BE2C (cell line): ENCODE measurements around the gene PPM1H.

ENCODE experiments used
- DNase-seq: peaks from one replicate; pipeline ENCODE4 v3.0.0-alpha.2; 2020
- H3K27me3 ChIP-seq: fragments of 250-450 bp; sonication (Bioruptor Pico); 2 replicates; pipeline ENCODE4 v1.5.1; 2020; ENCODE audit warnings: mild to moderate bottlenecking
- H3K36me3 ChIP-seq: fragments of 250-450 bp; sonication (Bioruptor Pico); 2 replicates; pipeline ENCODE4 v1.5.1; 2020; ENCODE audit warnings: mild to moderate bottlenecking
- H3K4me1 ChIP-seq: fragments of 250-450 bp; sonication (Bioruptor Pico); 2 replicates; pipeline ENCODE4 v1.5.1; 2020
- H3K4me3 ChIP-seq: 2 replicates; pipeline ENCODE4 v1.5.1; 2011; ENCODE audit warnings: low read depth, low read length
- H3K9me3 ChIP-seq: fragments of 250-450 bp; sonication (Bioruptor Pico); 2 replicates; pipeline ENCODE4 v1.5.1; 2020
- CTCF ChIP-seq: IDR thresholded peaks from 2 replicates; pipeline ENCODE4 v1.5.1; 2012; ENCODE audit warnings: mild to moderate bottlenecking, low read depth, low read length

Gene PPM1H

GRCh38 chr12:62843716-62844115 is 91.2 kb downstream of the PPM1H start:
- H3K4me3 ChIP-seq = no peak overlapping the region
- no peak for TF ChIP-seq CTCF
- H3K4me1 ChIP-seq = no peaks in the 10 kb centered on the region
- H3K36me3 ChIP-seq = no peaks in the 10 kb centered on the region
- DNase-seq = no peak
- no peaks in the 10 kb centered on the region for H3K27me3 ChIP-seq
- no peaks in the 10 kb centered on the region for H3K9me3 ChIP-seq

GRCh38 chr12:62841846-62842245 is 93.1 kb downstream of the PPM1H start:
- no peak for DNase-seq
- TF ChIP-seq CTCF = no peak
- no peaks in the 10 kb centered on the region for H3K4me1 ChIP-seq

GRCh38 chr12:62840806-62841205 is 94.1 kb downstream of the PPM1H start:
- Histone ChIP-seq H3K36me3 (no peaks in the 10 kb centered on the region), H3K27me3 (no peaks in the 10 kb centered on the region), H3K4me1 (no peaks in the 10 kb centered on the region), H3K4me3 (no peak overlapping the region), H3K9me3 (no peaks in the 10 kb centered on the region)
- DNase-seq = no peak
- no peak for TF ChIP-seq CTCF

More at GRCh38 chr12:62841846-62842245, 93.1 kb downstream of the PPM1H start:
- Histone ChIP-seq H3K4me3 (no peak overlapping the region), H3K27me3 (no peaks in the 10 kb centered on the region), H3K9me3 (no peaks in the 10 kb centered on the region), H3K36me3 (no peaks in the 10 kb centered on the region)

GRCh38 chr12:62839869-62840660 is 94.9 kb downstream of the PPM1H start:
- Histone ChIP-seq H3K4me3 (no peak overlapping the region), H3K4me1 (no peaks in the 10 kb centered on the region), H3K9me3 (no peaks in the 10 kb centered on the region), H3K27me3 (no peaks in the 10 kb centered on the region), H3K36me3 (no peaks in the 10 kb centered on the region)
- no peak for TF ChIP-seq CTCF
- DNase-seq = no peak

GRCh38 chr12:62834971-62835547 is 99.9 kb downstream of the PPM1H start:
- H3K9me3 ChIP-seq = no peaks in the 10 kb centered on the region
- no peaks in the 10 kb centered on the region for H3K4me1 ChIP-seq
- no peak for TF ChIP-seq CTCF
- H3K4me3 ChIP-seq = no peak overlapping the region
- H3K27me3 ChIP-seq = no peaks in the 10 kb centered on the region
- no peak for DNase-seq
- no peaks in the 10 kb centered on the region for H3K36me3 ChIP-seq

- Histone ChIP-seq H3K4me3 (no peak overlapping the region), H3K27me3 (no peaks in the 10 kb centered on the region; the same call in 1 of the 2 replicates), H3K4me1 (no peaks in the 10 kb centered on the region), H3K36me3 (no peaks in the 10 kb centered on the region), H3K9me3 (no peaks in the 10 kb centered on the region)
- no peak for TF ChIP-seq CTCF
- DNase-seq = no peak
These were observed 100.5 kb downstream of the PPM1H start for GRCh38 chr12:62834406-62834805.
